Hepatocyte (in vitro differentiated cells): ENCODE data around the gene ABCA13. TPM values are rescaled to one million over a fixed set of nuclear protein-coding genes. Genes with fewer than 3 reads are reported as not detected.

ENCODE experiments used
- DNase-seq: peaks from one replicate; pipeline ENCODE4 v3.0.0-alpha.2; 2016; ENCODE audit warnings: low spot score
- H2AFZ ChIP-seq: fragments of 200-600 bp; sonication (generic); 2 replicates; pipeline ENCODE4 v1.6.0; 2016; ENCODE audit warnings: antibody characterized with exemption, mild to moderate bottlenecking
- H3K27ac ChIP-seq: fragments of 200-600 bp; sonication (generic); 2 replicates; pipeline ENCODE4 v1.5.1; 2016; ENCODE audit warnings: mild to moderate bottlenecking
- H3K27me3 ChIP-seq: fragments of 200-600 bp; sonication (generic); 2 replicates; pipeline ENCODE4 v1.6.1; 2016
- H3K36me3 ChIP-seq: fragments of 200-600 bp; sonication (generic); replicated peaks from 2 replicates; pipeline ENCODE4 v1.5.1; 2016; ENCODE audit warnings: low read depth; ENCODE audit not compliant: insufficient read depth
- H3K4me1 ChIP-seq: fragments of 200-600 bp; sonication (generic); 2 replicates; pipeline ENCODE4 v1.5.1; 2016; ENCODE audit warnings: mild to moderate bottlenecking, moderate library complexity; ENCODE audit not compliant: insufficient read depth
- H3K4me2 ChIP-seq: fragments of 200-600 bp; sonication (generic); 2 replicates; pipeline ENCODE4 v1.6.0; 2016
- H3K4me3 ChIP-seq: fragments of 200-600 bp; sonication (generic); 2 replicates; pipeline ENCODE4 v1.5.1; 2016; ENCODE audit warnings: mild to moderate bottlenecking
- H3K79me2 ChIP-seq: fragments of 200-600 bp; sonication (generic); 2 replicates; pipeline ENCODE4 v1.6.0; 2017; ENCODE audit warnings: mild to moderate bottlenecking
- H3K9me2 ChIP-seq: fragments of 200-600 bp; sonication (generic); replicated peaks from 2 replicates; pipeline ENCODE4 v1.6.0; 2017; ENCODE audit warnings: mild to moderate bottlenecking; ENCODE audit not compliant: insufficient read depth
- H3K9me3 ChIP-seq: fragments of 200-600 bp; sonication (generic); 2 replicates; pipeline ENCODE4 v1.5.1; 2016; ENCODE audit warnings: low read depth, mild to moderate bottlenecking
- H4K20me1 ChIP-seq: fragments of 200-600 bp; sonication (generic); 2 replicates; pipeline ENCODE4 v1.6.0; 2016; ENCODE audit warnings: mild to moderate bottlenecking; ENCODE audit not compliant: insufficient read depth, poor library complexity, severe bottlenecking
- EZH2 ChIP-seq: fragments of 200-600 bp; sonication (generic); IDR thresholded peaks from 2 replicates; pipeline ENCODE4 v1.6.1; 2016; ENCODE audit warnings: antibody characterized with exemption, mild to moderate bottlenecking, borderline replicate concordance
- EZH2phosphoT487 ChIP-seq: fragments of 200-600 bp; sonication (generic); IDR thresholded peaks from one replicate; pipeline ENCODE4 v1.6.1; 2018; ENCODE audit warnings: antibody characterized with exemption, mild to moderate bottlenecking, low read depth, moderate library complexity; ENCODE audit not compliant: unreplicated experiment, severe bottlenecking
- WGBS: methylation state at CpG from one replicate; pipeline ENCODE4 v1.1.6; 2016; ENCODE audit warnings: low lambda C conversion rate; ENCODE audit errors: missing lambda C conversion rate; 5-methylcytosine and 5-hydroxymethylcytosine counted together
- polyA plus RNA-seq: library from polyadenylated mRNA; unstranded; fragments of >200 nt; fragmentation: Nextera tagmentation; extraction: Ambion mirVana; gene quantifications from 2 replicates; pipeline ENCODE4 v1.2.1, GENCODE V29; 2016
- total RNA-seq: library from RNA; depleted of rRNA; stranded (reverse); fragments of >200 nt; gene quantifications from 2 replicates; pipeline ENCODE4 v1.2.3, GENCODE V29; 2014
- TF ChIP-seq, protein P1 (sequence below): fragments of 200-600 bp; sonication (generic); IDR thresholded peaks from 2 replicates; pipeline ENCODE4 v1.5.1; 2016; ENCODE audit warnings: antibody characterized with exemption, mild to moderate bottlenecking; ENCODE audit not compliant: poor library complexity

The ABCA13 gene
- total and polyA plus RNA-seq, 2 experiments from 2014 or later, result 0.57 to 2.0 TPM

DNA sequence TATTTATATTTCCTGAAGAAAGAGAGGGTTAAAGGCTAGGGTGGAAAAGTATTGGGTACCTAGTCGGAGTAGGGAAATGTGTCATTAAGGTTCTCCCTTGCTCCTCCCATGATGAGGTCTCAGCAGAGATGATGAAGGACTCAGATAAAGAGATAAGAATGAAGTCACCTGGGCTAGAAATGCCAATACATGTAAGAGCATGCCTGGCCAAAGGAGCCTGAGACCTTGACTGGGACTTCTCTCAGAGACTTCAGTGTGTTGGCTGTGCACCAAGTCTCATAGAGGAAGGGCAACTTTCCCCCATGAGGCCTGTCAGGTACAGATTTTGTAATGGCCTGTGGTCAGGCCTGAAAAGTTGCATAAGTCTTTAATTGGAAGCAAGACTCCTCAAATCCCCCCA, 392.1 kb downstream of the ABCA13 start:
- TF ChIP-seq EZH2, result no peak
- no peak for TF ChIP-seq EZH2phosphoT487
- TF ChIP-seq, protein P1, sequence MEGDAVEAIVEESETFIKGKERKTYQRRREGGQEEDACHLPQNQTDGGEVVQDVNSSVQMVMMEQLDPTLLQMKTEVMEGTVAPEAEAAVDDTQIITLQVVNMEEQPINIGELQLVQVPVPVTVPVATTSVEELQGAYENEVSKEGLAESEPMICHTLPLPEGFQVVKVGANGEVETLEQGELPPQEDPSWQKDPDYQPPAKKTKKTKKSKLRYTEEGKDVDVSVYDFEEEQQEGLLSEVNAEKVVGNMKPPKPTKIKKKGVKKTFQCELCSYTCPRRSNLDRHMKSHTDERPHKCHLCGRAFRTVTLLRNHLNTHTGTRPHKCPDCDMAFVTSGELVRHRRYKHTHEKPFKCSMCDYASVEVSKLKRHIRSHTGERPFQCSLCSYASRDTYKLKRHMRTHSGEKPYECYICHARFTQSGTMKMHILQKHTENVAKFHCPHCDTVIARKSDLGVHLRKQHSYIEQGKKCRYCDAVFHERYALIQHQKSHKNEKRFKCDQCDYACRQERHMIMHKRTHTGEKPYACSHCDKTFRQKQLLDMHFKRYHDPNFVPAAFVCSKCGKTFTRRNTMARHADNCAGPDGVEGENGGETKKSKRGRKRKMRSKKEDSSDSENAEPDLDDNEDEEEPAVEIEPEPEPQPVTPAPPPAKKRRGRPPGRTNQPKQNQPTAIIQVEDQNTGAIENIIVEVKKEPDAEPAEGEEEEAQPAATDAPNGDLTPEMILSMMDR, result no peak
- Histone ChIP-seq H3K36me3 (no peaks in the 10 kb centered on the region), H3K9me2 (no peaks in the 10 kb centered on the region), H3K9me3 (no peaks in the 10 kb centered on the region), H3K27ac (no peak overlapping the region), H3K79me2 (no peaks in the 10 kb centered on the region), H3K4me2 (no peak overlapping the region), H3K4me3 (no peak overlapping the region), H3K4me1 (no peaks in the 10 kb centered on the region), H2AFZ (no peak overlapping the region), H3K27me3 (no peaks in the 10 kb centered on the region), H4K20me1 (no peaks in the 10 kb centered on the region)
- DNase-seq, result no peak
- 95% methylated on average over 1 of the region's 1 CpG for WGBS

DNA sequence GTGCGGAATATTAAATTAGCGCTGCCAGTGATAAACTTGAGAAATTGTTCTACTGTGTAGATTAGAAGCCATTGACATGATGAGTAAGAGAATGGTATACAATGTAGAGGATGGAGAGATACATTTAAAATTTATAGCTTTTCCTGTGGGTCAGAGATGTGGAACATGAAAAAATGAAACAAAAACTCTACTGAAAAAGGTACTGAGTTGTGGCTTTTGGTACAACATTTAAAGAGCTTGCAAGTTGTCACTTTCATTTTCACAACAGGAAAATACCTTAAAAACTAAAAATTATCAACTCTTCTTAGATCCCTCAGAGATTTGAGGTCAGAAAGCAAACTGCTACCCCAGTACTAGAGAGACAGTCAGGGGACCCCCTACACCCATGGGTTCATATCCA, 404.3 kb downstream of the ABCA13 start:
- no peak for DNase-seq
- Histone ChIP-seq H3K4me3 (no peak overlapping the region), H3K4me1 (no peaks in the 10 kb centered on the region), H3K9me2 (no peaks in the 10 kb centered on the region), H3K9me3 (no peaks in the 10 kb centered on the region), H3K36me3 (no peaks in the 10 kb centered on the region), H4K20me1 (no peaks in the 10 kb centered on the region), H3K27me3 (no peaks in the 10 kb centered on the region), H3K79me2 (no peaks in the 10 kb centered on the region), H2AFZ (no peak overlapping the region), H3K4me2 (no peak overlapping the region), H3K27ac (no peak overlapping the region)
- 94% methylated on average over 2 of the region's 2 CpGs for WGBS
- no peak for TF ChIP-seq EZH2phosphoT487
- TF ChIP-seq, protein P1, result no peak
- no peak for TF ChIP-seq EZH2

DNA sequence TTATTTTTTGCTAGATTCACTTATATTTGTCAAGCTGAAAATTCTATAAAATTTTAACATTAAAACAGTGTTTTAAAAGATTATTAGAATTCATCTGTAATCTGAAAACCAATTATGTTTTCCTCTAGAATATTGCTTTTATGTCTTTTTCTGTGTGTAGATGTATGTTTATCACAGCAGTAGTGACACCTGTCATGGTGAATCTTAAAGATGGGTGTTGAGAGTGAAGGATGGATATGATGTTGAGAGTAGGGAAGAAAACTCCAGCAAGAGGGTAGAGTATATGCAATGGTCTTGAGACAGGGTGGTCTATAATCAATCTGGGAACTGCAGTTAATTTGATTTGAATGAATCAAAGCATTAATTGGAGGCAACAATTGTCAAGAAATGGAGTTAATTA, 416.2 kb downstream of the ABCA13 start:
- no peaks in the 10 kb centered on the region for H3K27me3 ChIP-seq
- no peak overlapping the region for H3K4me2 ChIP-seq
- H3K4me3 ChIP-seq, result no peak overlapping the region
- no peak for DNase-seq
- TF ChIP-seq, protein P1, result no peak
- no peak for TF ChIP-seq EZH2phosphoT487
- TF ChIP-seq EZH2, result no peak
- H3K79me2 ChIP-seq, result no peaks in the 10 kb centered on the region
- H3K9me2 ChIP-seq, result no peaks in the 10 kb centered on the region
- no peak overlapping the region for H2AFZ ChIP-seq
- no peaks in the 10 kb centered on the region for H3K4me1 ChIP-seq
- H3K27ac ChIP-seq, result no peak overlapping the region
- H4K20me1 ChIP-seq, result no peaks in the 10 kb centered on the region
- no peaks in the 10 kb centered on the region for H3K9me3 ChIP-seq
- H3K36me3 ChIP-seq, result no peaks in the 10 kb centered on the region

DNA sequence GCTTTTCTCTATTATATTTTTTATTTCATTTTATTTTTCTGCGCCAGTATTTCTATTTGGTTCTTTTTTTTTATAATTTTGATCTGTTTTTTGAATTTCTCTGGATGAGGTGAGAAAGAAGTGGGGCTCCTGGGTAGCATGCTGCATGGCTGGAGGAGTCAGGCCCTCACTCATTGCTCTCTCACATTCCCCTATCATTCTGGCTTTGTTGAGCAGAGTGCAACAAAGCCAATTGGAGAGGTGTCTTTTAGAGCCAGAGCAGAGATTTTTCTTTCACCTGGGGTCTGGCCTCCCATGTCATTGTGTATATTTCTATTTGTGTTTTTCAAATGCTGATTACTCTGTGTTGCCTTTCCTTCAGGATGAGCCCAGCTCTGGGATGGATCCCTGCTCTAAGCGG, 423.1 kb downstream of the ABCA13 start:
- H3K9me3 ChIP-seq, result no peaks in the 10 kb centered on the region
- no peak overlapping the region for H3K4me3 ChIP-seq
- H3K79me2 ChIP-seq, result no peaks in the 10 kb centered on the region
- no peak overlapping the region for H2AFZ ChIP-seq
- 78% methylated on average over 2 of the region's 2 CpGs for WGBS
- H3K4me2 ChIP-seq, result no peak overlapping the region
- no peaks in the 10 kb centered on the region for H3K27me3 ChIP-seq
- DNase-seq, result no peak
- no peaks in the 10 kb centered on the region for H3K36me3 ChIP-seq
- H3K9me2 ChIP-seq, result no peaks in the 10 kb centered on the region
- H3K4me1 ChIP-seq, result no peaks in the 10 kb centered on the region
- no peaks in the 10 kb centered on the region for H4K20me1 ChIP-seq
- no peak overlapping the region for H3K27ac ChIP-seq
- no peak for TF ChIP-seq EZH2phosphoT487
- TF ChIP-seq EZH2, result no peak
- TF ChIP-seq, protein P1, result no peak
